Cardiac muscle cell (in vitro differentiated cells and primary cell): Measurements from ENCODE around the gene IFI35. TPM values are rescaled to one million over a fixed set of nuclear protein-coding genes. Genes with fewer than 3 reads are reported as not detected.
A peak's percentile ranks its signal among the peaks of the same experiment; 100 is the strongest.
"Not testable (repeated sequence)": the region's sequence is repeated elsewhere in the genome, so short reads cannot be mapped to it uniquely, and the experiment has no call there.

ENCODE experiments used
- DNase-seq, 2 donors: peaks; one replicate each; pipeline versions ENCODE4 v3.0.0 to v3.0.0-alpha.2; 2010 to 2017; ENCODE audit warnings: low read depth in 1 of 2, low spot score in 1 of 2
- H3K27ac ChIP-seq: fragments of 200-600 bp; sonication (generic); 2 replicates; pipeline ENCODE4 v1.5.1; 2016
- H3K27me3 ChIP-seq: fragments of 200-600 bp; sonication (generic); 2 replicates; pipeline ENCODE4 v1.6.0; 2016; ENCODE audit warnings: control low read depth
- H3K36me3 ChIP-seq: fragments of 200-600 bp; sonication (generic); 2 replicates; pipeline ENCODE4 v1.5.1; 2016; ENCODE audit warnings: control low read depth
- H3K4me1 ChIP-seq: fragments of 200-600 bp; sonication (generic); 2 replicates; pipeline ENCODE4 v1.8.1; 2017; ENCODE audit warnings: low read depth, mild to moderate bottlenecking, mixed run types
- H3K4me3 ChIP-seq: fragments of 200-600 bp; sonication (generic); 2 replicates; pipeline ENCODE4 v1.5.1; 2016; ENCODE audit warnings: mild to moderate bottlenecking
- H3K9me3 ChIP-seq: fragments of 200-600 bp; sonication (generic); 2 replicates; pipeline ENCODE4 v1.5.1; 2017; ENCODE audit warnings: low read depth, mild to moderate bottlenecking, control low read depth
- polyA plus RNA-seq: library from polyadenylated mRNA; unstranded; fragments of >200 nt; fragmentation: Nextera tagmentation; extraction: Ambion mirVana; gene quantifications from 2 replicates; pipeline ENCODE4 v1.2.1, GENCODE V29; 2016
- total RNA-seq: library from RNA; depleted of rRNA; stranded (reverse); fragments of >200 nt; gene quantifications from 2 replicates; pipeline ENCODE4 v1.2.3, GENCODE V29; 2016
- TF ChIP-seq, protein P1 (sequence below): IDR thresholded peaks from 2 replicates; pipeline ENCODE4 v1.5.1; 2012; ENCODE audit warnings: low read depth, mild to moderate bottlenecking, low read length

Gene IFI35
- total RNA-seq (4.7 and 6.8 TPM in 2 replicates), polyA plus RNA-seq (8.7 and 9.4 TPM in 2 replicates)

DNA sequence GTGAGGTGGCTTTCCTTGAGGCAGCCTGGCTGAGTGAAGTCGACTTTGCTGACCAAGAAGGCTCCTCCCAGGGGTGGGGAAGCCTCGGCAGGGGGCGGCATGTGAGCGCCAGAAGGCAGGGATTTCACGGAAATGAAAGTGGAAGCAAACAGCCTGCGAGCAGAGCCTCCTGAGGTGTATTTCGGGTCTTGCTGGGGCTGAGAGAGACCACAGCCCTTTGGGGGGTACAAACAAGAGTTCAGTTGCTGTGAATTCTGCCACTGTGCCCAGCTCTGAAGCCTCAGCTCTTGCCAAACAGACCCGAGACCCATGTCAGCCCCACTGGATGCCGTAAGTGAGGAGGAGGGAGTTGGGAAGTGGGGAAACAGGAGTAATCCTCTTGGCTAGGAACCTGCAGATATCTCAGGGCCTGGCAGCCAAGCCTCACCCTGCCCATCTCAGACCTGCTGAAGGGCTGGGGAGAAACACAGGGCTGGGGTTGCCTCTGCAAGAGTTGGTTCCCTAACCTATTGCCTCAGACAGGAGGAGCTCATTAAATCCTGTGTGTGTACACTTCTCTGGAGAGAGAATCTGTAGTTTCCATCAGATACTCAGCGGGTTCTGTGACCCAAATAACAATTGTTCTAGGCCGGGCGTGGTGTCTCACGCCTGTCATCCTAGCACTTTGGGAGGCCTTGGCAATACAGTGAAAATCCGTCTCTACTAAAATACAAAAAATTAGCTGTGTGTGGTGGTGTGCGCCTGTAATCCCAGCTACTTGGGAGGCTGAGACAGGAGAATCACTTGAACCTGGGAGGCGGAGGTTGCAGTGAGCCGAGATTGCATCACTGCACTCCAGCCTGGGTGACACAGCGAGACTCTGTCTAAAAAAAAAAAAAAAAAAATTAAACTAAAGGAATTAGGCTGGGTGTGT, at the start of gene IFI35:
Gene IFI35, plus strand, starts transcription at position 146 of the 913 bp plus-strand sequence. Its CDS starts 164 bp downstream, at position 310.
- TF ChIP-seq, protein P1, sequence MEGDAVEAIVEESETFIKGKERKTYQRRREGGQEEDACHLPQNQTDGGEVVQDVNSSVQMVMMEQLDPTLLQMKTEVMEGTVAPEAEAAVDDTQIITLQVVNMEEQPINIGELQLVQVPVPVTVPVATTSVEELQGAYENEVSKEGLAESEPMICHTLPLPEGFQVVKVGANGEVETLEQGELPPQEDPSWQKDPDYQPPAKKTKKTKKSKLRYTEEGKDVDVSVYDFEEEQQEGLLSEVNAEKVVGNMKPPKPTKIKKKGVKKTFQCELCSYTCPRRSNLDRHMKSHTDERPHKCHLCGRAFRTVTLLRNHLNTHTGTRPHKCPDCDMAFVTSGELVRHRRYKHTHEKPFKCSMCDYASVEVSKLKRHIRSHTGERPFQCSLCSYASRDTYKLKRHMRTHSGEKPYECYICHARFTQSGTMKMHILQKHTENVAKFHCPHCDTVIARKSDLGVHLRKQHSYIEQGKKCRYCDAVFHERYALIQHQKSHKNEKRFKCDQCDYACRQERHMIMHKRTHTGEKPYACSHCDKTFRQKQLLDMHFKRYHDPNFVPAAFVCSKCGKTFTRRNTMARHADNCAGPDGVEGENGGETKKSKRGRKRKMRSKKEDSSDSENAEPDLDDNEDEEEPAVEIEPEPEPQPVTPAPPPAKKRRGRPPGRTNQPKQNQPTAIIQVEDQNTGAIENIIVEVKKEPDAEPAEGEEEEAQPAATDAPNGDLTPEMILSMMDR, result peak; percentile 38
- peaks cover 4% of the 10 kb centered on the region for H3K4me1 ChIP-seq
- peak; percentile 72 to 90 for DNase-seq
- H3K9me3 ChIP-seq, result no peaks in the 10 kb centered on the region
- peaks cover 12% of the 10 kb centered on the region for H3K36me3 ChIP-seq
- H3K4me3 ChIP-seq, result peak within 1 kb of the TSS; percentile 21
- H3K27ac ChIP-seq, result peak within 1 kb of the TSS; percentile 74
- no peaks in the 10 kb centered on the region for H3K27me3 ChIP-seq

DNA sequence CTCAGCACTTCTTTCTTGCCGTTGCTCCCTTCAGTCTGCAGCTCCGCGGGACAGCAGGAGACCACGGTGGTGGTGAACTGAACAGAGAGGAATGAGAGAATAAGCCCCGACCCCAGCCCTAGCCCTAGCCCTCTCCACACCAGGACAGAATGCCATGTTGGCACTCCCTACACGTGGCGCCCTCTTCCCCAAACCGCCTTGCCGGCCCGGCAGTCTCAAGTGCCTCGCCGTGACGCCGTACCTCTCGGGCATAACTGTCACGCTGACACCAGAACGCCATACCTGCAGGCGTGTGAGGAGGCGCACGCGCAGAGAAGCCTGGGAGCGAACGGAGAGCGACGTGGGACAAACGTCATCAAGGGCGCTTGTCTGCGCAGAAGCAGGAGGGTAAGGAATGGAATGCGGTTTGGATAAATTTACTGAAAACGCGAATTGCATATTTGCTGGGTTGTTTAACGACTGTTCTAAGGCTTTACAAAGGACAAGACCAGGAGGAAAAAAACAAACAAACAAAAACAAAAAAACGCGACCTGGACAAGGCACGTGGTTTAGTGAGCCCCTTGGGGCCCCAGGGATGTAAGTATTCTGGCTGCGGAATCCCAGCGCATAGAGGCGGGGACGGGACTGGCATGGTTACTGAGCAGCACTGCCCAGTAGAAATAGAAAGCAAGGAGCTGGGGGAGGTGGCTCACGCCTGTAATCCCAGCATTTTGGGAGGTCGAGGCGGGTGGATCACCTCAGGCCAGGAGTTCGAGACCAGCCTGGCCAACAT, 42.2 kb upstream of the IFI35 start, which contains the start of gene AARSD1:
Gene AARSD1, minus strand, starts transcription at position 294 of the 772 bp plus-strand sequence. Its CDS starts 14 bp downstream, at position 280.
- TF ChIP-seq, protein P1, result no peak
- Histone ChIP-seq H3K4me3 (peak within 1 kb of the TSS; percentile 47), H3K27me3 (no peaks in the 10 kb centered on the region), H3K9me3 (no peaks in the 10 kb centered on the region), H3K27ac (peak within 1 kb of the TSS; percentile 91), H3K36me3 (peaks cover 14% of the 10 kb centered on the region), H3K4me1 (peaks cover 5% of the 10 kb centered on the region)
- DNase-seq, result peak; percentile 95

DNA sequence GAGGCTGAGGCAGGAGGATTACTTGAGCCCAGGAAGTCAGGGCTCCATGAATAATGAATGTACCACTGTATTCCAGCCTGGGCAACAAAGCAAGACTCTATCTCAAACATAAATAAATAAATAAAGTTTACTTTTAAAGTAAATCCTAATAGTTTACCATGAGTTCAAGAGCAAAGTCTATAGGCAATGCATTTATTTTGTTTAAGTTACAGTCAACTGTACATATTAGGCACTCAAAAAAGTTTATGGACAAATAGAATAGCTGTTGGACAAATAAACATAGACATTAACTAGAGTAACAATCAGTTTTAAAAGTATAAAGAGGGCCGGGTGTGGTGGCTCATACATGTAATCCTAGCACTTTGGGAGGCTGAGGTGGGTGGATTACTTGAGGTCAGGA, 38.7 kb upstream of the IFI35 start:
- no peak overlapping the region for H3K27ac ChIP-seq
- TF ChIP-seq, protein P1, result no peak
- H3K36me3 ChIP-seq, result peaks cover 4% of the 10 kb centered on the region
- no peaks in the 10 kb centered on the region for H3K27me3 ChIP-seq
- no peak for DNase-seq
- H3K4me1 ChIP-seq, result peaks cover 5% of the 10 kb centered on the region
- H3K9me3 ChIP-seq, result no peaks in the 10 kb centered on the region
- no peak overlapping the region for H3K4me3 ChIP-seq

DNA sequence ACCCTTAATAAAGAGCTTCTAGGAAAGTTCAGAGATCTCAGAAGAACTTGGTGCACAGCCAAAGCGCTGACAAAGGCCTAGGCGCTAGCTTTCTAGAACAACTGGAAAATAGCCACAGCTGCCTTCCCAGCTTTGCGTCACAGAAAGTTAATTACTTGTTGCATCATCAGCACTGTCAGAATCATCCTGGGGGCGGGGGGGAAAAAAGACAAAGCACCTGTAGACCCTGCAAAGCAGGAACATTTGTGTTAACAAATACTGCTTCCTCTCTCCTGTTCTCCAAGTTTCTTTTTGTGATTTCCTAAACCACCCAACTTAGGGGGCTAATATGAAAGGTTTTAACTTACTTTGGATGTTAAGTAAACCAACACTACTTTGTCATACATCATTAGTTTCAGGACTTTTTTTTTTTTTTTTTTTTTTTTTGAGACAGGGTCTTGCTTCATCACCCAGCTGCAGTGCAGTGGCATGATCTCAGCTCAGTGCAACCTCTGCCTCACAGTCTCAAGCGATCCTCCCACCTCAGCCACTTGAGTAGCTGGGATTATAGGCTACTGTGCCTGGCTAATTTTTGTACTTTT, 37.5 kb upstream of the IFI35 start:
- DNase-seq, result peak in 1 of 2 donors; percentile 67
- Histone ChIP-seq H3K9me3 (no peaks in the 10 kb centered on the region), H3K4me3 (no peak overlapping the region), H3K4me1 (no peaks in the 10 kb centered on the region), H3K36me3 (peaks cover 4% of the 10 kb centered on the region), H3K27ac (peak overlapping the region; percentile 34), H3K27me3 (no peaks in the 10 kb centered on the region)
- TF ChIP-seq, protein P1, result no peak

DNA sequence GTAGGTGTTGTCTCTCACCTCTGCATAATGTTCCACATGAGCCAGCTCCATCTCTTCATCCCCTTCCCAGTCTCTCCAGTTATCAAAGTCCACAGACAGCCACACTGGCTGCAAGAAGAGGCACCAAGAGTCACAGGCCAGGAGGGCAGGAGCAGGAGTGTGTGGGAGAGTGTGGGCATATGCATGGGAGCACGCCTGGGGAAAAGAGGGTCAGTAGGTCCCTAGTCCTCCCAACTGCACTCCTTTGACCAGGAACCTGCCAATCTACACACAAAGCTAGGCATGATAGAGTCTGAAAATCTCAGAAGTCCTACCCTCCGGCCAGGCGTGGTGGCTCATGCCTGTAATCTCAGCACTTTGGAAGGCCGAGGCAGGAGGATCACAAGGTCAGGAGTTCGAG, 35.0 kb upstream of the IFI35 start:
- TF ChIP-seq, protein P1, result no peak
- peaks cover 4% of the 10 kb centered on the region for H3K36me3 ChIP-seq
- no peak for DNase-seq
- no peak overlapping the region for H3K4me3 ChIP-seq
- H3K9me3 ChIP-seq, result no peaks in the 10 kb centered on the region
- no peaks in the 10 kb centered on the region for H3K27me3 ChIP-seq
- no peaks in the 10 kb centered on the region for H3K4me1 ChIP-seq
- H3K27ac ChIP-seq, result no peak overlapping the region

DNA sequence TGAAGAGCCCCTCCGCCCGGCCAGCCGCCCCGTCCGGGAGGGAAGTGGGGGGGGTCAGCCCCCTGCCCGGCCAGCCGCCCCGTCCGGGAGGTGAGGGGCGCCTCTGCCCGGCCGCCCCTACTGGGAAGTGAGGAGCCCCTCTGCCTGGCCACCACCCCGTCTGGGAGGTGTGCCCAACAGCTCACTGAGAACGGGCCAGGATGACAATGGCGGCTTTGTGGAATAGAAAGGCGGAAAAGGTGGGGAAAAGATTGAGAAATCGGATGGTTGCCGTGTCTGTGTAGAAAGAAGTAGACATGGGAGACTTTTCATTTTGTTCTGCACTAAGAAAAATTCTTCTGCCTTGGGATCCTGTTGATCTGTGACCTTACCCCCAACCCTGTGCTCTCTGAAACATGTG, 33.3 kb upstream of the IFI35 start:
- not testable (repeated sequence) for H3K4me3 ChIP-seq, H3K27me3 ChIP-seq, DNase-seq, H3K27ac ChIP-seq, H3K9me3 ChIP-seq, H3K36me3 ChIP-seq, H3K4me1 ChIP-seq
